ENCODE data around the gene PFKFB2.

GRCh38 chr1:207018707-207019106, 34.4 kb upstream of the PFKFB2 start:
- TF ChIP-seq POLR2A (IDR thresholded peaks at IDR 0.05) (no peak), CTCF (IDR thresholded peaks at IDR 0.05) (no peak)
